Epithelial cell of proximal tubule (primary cell): Measurements from ENCODE around the gene GALNT12. TPM values are rescaled to one million over a fixed set of nuclear protein-coding genes. Genes with fewer than 3 reads are reported as not detected.

Experiments used
- DNase-seq: peaks from one replicate; pipeline ENCODE4 v3.0.0-alpha.2; 2011; ENCODE audit warnings: low read depth
- H3K4me3 ChIP-seq: 2 replicates; pipeline ENCODE4 v1.5.1; 2011; ENCODE audit warnings: low read depth, mild to moderate bottlenecking, low read length
- CTCF ChIP-seq: conservative IDR thresholded peaks from 2 replicates; pipeline ENCODE4 v1.5.1; 2012; ENCODE audit warnings: low read depth, mild to moderate bottlenecking, low read length
- total RNA-seq: library from RNA; depleted of rRNA; stranded (reverse); fragments of >200 nt; gene quantifications from 2 replicates; pipeline ENCODE4 v1.2.3, GENCODE V29; 2015

The GALNT12 gene
- total RNA-seq, 1 donor from 2014 or later = 19.5 TPM

DNA sequence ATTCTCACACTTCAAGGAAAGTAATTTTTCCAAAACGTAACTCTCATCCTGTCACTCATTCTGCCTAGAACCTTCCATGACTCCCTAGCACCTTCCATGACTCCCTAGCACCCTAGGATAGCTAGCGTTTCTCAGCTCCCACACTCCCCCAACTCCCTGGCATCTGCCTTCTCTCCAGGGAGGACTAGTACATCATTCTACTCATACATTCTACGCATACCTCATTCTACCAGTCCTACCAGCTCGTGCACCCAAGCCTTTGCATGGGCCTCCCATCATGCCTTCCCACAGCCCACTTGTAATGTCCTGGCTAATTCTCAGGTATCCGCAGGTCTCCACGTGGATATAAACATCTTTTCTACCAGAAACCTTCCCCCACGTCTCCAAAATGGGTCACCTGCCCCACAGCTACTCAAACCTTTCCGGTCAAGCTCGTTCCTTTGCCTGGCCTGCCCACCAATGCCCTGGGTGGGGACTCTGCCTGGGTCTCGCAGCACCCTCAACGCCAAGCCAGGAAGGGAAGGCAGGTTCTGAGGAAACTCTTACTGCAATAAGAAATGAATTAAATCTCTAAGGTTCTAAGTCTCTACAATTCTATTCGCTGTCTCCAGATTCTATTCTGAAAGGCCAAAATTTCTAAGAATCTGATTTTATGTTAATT lies 12.0 kb upstream of the GALNT12 start:
- no peak for DNase-seq

GRCh38 chr9:98795970-98796363 lies 11.5 kb upstream of the GALNT12 start:
- no peak for DNase-seq
- peak overlapping the region; percentile 66 for H3K4me3 ChIP-seq
- TF ChIP-seq CTCF = no peak

More for the DNA sequence above, 12.0 kb upstream of the GALNT12 start:
- TF ChIP-seq CTCF = no peak
- peak overlapping the region; percentile 66 for H3K4me3 ChIP-seq

DNA sequence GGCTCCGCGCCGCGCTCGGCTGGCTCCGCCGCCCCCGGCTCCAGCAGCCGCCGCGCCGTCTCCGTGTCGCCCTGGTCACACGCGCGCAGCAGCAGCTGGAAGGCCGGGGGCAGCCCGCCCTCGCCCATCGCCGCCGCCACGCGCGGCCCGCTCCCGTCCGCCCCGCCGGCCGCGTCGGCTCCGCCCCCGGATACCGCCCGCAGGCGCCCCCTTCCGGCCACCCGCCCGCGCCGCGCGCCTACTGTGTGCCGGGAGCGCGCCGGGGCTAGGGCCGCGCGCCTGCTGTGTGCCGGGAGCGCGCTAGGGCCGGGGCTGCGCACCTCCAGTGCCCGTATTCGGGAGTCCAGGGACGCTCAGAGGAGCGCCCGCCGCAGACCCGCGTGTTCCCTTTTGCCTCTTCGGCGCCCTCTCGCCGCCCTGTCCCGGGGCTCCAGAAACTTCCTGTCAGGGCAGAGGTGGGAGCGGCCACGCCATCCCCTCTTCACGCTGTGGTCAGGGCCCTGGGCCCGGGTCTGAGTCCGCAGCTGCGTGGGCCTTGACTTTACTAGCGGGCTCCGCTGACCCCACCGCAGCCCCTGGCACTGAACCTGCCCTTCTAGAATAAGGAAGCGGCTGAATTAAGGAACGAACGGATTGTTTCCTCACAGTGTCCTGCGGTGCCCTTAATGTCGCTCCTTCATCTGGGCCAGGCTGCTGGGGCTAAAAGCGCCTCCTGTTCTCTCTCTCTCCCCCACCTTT lies 10.9 kb upstream of the GALNT12 start, which contains the start of gene ANKS6:
ANKS6 (minus strand) TSS at position 192 of the 738 bp plus-strand sequence; CDS start at position 128, 64 bp downstream.
- DNase-seq = no peak
- TF ChIP-seq CTCF = peak; percentile 42
- H3K4me3 ChIP-seq = peak within 1 kb of the TSS; percentile 66

- no peak for TF ChIP-seq CTCF
- no peak overlapping the region for H3K4me3 ChIP-seq
- no peak for DNase-seq
Observed at GRCh38 chr9:98797491-98797890, 10.0 kb upstream of the GALNT12 start.

GRCh38 chr9:98798254-98798653 lies 9.2 kb upstream of the GALNT12 start:
- H3K4me3 ChIP-seq = no peak overlapping the region
- DNase-seq = no peak
- no peak for TF ChIP-seq CTCF

GRCh38 chr9:98801561-98801960 lies 5.9 kb upstream of the GALNT12 start:
- H3K4me3 ChIP-seq = no peak overlapping the region
- no peak for TF ChIP-seq CTCF
- no peak for DNase-seq
